HL-60 (cell line): ENCODE data around the gene RUNDC3A.

ENCODE experiments used
- GABPA ChIP-seq: IDR thresholded peaks from 2 replicates; pipeline ENCODE4 v1.6.1; 2012; ENCODE audit warnings: low read depth
- POLR2AphosphoS5 ChIP-seq: IDR thresholded peaks from 2 replicates; pipeline ENCODE4 v1.6.1; 2012; ENCODE audit warnings: low read depth
- TF ChIP-seq, protein P1 (sequence below): IDR thresholded peaks from one replicate; pipeline ENCODE4 v1.5.1; 2011; ENCODE audit warnings: low read length, control low read depth, inconsistent platforms; ENCODE audit not compliant: insufficient read depth

DNA sequence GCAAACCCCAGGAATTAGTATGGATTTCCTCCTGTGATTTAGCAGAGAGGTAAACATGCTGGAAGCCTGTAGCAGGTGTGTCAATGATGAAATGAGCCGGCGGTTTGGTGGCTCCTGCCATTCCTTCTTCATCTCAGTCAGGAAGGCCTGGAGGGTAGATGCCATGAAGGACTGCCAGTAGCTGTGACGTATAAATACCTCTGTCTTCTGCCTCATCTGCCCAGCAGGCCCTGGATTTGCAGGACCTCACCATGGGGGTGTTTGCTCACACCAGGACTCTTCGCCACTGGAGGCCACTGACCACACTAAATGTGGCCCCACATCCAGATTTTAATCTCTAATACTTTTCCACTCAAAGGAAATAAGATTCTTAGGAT lies 24.4 kb upstream of the RUNDC3A start:
- TF ChIP-seq GABPA (no peak), POLR2AphosphoS5 (no peak)
- TF ChIP-seq, protein P1, sequence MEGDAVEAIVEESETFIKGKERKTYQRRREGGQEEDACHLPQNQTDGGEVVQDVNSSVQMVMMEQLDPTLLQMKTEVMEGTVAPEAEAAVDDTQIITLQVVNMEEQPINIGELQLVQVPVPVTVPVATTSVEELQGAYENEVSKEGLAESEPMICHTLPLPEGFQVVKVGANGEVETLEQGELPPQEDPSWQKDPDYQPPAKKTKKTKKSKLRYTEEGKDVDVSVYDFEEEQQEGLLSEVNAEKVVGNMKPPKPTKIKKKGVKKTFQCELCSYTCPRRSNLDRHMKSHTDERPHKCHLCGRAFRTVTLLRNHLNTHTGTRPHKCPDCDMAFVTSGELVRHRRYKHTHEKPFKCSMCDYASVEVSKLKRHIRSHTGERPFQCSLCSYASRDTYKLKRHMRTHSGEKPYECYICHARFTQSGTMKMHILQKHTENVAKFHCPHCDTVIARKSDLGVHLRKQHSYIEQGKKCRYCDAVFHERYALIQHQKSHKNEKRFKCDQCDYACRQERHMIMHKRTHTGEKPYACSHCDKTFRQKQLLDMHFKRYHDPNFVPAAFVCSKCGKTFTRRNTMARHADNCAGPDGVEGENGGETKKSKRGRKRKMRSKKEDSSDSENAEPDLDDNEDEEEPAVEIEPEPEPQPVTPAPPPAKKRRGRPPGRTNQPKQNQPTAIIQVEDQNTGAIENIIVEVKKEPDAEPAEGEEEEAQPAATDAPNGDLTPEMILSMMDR, result no peak
